Vagina (tissue), 2 donors: ENCODE results near the gene CDKN2AIP. TPM values are rescaled to one million over a fixed set of nuclear protein-coding genes. Genes with fewer than 3 reads are reported as not detected.

Experiments used
- DNase-seq, 2 donors: peaks; one replicate each; pipeline ENCODE4 v3.0.0-alpha.2; 2017; ENCODE audit errors: extremely low spot score in 2 of 2
- H3K27ac ChIP-seq: fragments of 200-600 bp; sonication (generic); one replicate; pipeline ENCODE4 v1.5.1; 2019
- H3K27me3 ChIP-seq: fragments of 200-600 bp; sonication (generic); one replicate; pipeline ENCODE4 v1.5.1; 2019
- H3K36me3 ChIP-seq, 2 donors: fragments of 200-600 bp; sonication (generic); one replicate each; pipeline ENCODE4 v1.5.1; 2017 to 2019
- H3K4me1 ChIP-seq: fragments of 200-600 bp; sonication (generic); one replicate; pipeline ENCODE4 v1.5.1; 2019
- H3K4me3 ChIP-seq, 2 donors: fragments of 200-600 bp; sonication (generic); 1 replicate in 1 of 2; 2 replicates in 1 of 2; pipeline ENCODE4 v1.5.1; 2016 to 2019
- H3K9me3 ChIP-seq: fragments of 200-600 bp; sonication (generic); one replicate; pipeline ENCODE4 v1.5.1; 2019
- POLR2A ChIP-seq, 2 donors: fragments of 450-650 bp; IDR thresholded peaks; one replicate each; pipeline ENCODE4 v1.6.1; 2017; ENCODE audit warnings: antibody characterized with exemption in 2 of 2, mild to moderate bottlenecking in 2 of 2, moderate library complexity in 2 of 2
- POLR2AphosphoS5 ChIP-seq, 2 donors: sonication (generic); formaldehyde crosslinking; IDR thresholded peaks; one replicate each; pipeline ENCODE4 v1.9.0; 2017; ENCODE audit warnings: antibody characterized with exemption in 2 of 2, mild to moderate bottlenecking in 2 of 2, low read depth in 1 of 2; ENCODE audit not compliant: insufficient read depth in 1 of 2
- intact Hi-C: fragments of 100-400 bp; cut with DNase I; formaldehyde crosslinking; loops from one replicate; pipeline ENCODE4 v1.15.1; 2023
- total RNA-seq: library from RNA; depleted of rRNA; stranded (reverse); fragments of >200 nt; gene quantifications from one replicate; pipeline ENCODE4 v1.2.3, GENCODE V29; 2016
- TF ChIP-seq, protein P1 (sequence below), 3 experiments: fragments of 450-650 bp in 2 of 3; fragments of 200-600 bp in 1 of 3; sonication (generic) in 1 of 3; IDR thresholded peaks; one replicate each; pipeline ENCODE4 v1.5.1; 2017 to 2019; ENCODE audit warnings: antibody characterized with exemption in 3 of 3, mild to moderate bottlenecking in 2 of 3, moderate library complexity in 2 of 3

CDKN2AIP gene
- total RNA-seq, 1 donor from 2014 or later = 15.0 TPM

DNA sequence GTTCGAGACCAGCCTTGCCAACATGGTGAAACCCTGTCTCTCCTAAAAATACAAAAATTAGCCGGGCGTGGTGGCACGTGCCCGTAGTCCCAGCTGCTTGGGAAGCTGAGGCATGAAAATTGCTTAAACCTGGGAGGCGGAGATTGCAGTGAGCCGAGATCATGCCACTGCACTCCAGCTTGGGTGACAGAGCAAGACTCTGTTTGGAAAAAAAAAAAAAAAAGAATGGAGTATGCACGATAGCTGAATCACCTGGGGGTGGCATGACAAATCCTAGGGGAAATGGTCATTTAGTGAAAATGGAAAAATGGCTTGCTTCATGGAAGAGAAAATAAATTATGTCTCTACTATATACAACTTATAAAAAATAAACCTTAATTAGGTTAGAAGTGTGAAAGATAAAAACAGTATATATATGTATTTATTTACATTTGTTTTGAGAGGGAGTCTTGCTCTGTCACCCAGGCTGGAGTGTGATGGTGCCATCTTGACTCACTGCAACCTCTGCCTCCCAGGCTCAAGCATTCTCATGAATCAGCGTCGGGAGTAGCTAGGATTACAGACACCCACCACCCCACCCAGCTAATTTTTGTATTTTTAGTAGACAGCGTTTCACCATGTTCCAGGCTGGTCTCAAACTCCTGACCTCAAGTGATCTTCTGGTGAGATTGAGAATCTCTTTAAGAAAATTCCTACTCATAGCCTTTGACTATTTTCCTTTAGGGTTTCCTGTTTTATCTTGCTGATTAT is 41.1 kb downstream of the CDKN2AIP start:
- Histone ChIP-seq H3K4me1 (no peaks in the 10 kb centered on the region), H3K9me3 (no peaks in the 10 kb centered on the region), H3K4me3 (no peak overlapping the region), H3K27me3 (no peaks in the 10 kb centered on the region), H3K36me3 (no peaks in the 10 kb centered on the region), H3K27ac (no peak overlapping the region)
- no peak for DNase-seq
- TF ChIP-seq, protein P1, sequence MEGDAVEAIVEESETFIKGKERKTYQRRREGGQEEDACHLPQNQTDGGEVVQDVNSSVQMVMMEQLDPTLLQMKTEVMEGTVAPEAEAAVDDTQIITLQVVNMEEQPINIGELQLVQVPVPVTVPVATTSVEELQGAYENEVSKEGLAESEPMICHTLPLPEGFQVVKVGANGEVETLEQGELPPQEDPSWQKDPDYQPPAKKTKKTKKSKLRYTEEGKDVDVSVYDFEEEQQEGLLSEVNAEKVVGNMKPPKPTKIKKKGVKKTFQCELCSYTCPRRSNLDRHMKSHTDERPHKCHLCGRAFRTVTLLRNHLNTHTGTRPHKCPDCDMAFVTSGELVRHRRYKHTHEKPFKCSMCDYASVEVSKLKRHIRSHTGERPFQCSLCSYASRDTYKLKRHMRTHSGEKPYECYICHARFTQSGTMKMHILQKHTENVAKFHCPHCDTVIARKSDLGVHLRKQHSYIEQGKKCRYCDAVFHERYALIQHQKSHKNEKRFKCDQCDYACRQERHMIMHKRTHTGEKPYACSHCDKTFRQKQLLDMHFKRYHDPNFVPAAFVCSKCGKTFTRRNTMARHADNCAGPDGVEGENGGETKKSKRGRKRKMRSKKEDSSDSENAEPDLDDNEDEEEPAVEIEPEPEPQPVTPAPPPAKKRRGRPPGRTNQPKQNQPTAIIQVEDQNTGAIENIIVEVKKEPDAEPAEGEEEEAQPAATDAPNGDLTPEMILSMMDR (IDR thresholded peaks at IDR 0.05) = no peak
- TF ChIP-seq POLR2AphosphoS5 (IDR thresholded peaks at IDR 0.05; ENCODE audit: insufficient read depth in 1 of 2, low read depth in 1 of 2) (no peak), POLR2A (IDR thresholded peaks at IDR 0.05) (no peak)
- intact Hi-C loops = no loop called here

- intact Hi-C loops = no loop called here
- Histone ChIP-seq H3K27ac (no peak overlapping the region), H3K27me3 (no peaks in the 10 kb centered on the region), H3K9me3 (no peaks in the 10 kb centered on the region), H3K4me1 (no peaks in the 10 kb centered on the region), H3K4me3 (no peak overlapping the region), H3K36me3 (no peaks in the 10 kb centered on the region)
- TF ChIP-seq, protein P1 (IDR thresholded peaks at IDR 0.05) = no peak
- TF ChIP-seq POLR2AphosphoS5 (IDR thresholded peaks at IDR 0.05; ENCODE audit: insufficient read depth in 1 of 2, low read depth in 1 of 2) (no peak), POLR2A (IDR thresholded peaks at IDR 0.05) (no peak)
- DNase-seq = no peak
Measured at GRCh38 chr4:183492791-183493222, 48.4 kb downstream of the CDKN2AIP start.

DNA sequence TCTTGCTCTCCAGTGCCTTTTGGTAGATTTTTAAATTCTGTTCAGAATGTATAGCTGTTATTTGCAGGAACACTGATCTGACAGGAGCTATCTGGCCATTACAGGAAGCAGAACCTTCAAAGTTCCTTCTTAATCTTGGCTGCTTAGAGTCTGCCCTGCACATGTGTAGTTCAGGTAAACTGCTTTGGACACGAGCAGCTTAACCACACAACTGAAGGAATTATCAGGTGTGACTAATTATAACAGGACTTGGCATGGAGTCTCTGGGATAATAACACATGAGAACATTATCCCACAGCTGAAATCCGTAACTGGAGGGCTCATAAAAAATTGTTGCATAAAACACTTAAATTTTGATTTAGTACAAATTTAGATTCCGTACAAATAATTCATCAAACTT is 48.8 kb downstream of the CDKN2AIP start:
- TF ChIP-seq, protein P1 (IDR thresholded peaks at IDR 0.05) = no peak
- TF ChIP-seq POLR2A (IDR thresholded peaks at IDR 0.05) (no peak), POLR2AphosphoS5 (IDR thresholded peaks at IDR 0.05; ENCODE audit: insufficient read depth in 1 of 2, low read depth in 1 of 2) (no peak)
- H3K27me3 ChIP-seq = no peaks in the 10 kb centered on the region
- H3K36me3 ChIP-seq = no peaks in the 10 kb centered on the region

GRCh38 chr4:183495184-183495583 is 50.7 kb downstream of the CDKN2AIP start:
- Histone ChIP-seq H3K4me1 (no peaks in the 10 kb centered on the region), H3K27me3 (no peaks in the 10 kb centered on the region), H3K36me3 (no peaks in the 10 kb centered on the region), H3K9me3 (no peaks in the 10 kb centered on the region), H3K4me3 (no peak overlapping the region), H3K27ac (no peak overlapping the region)
- intact Hi-C loops = no loop called here
- TF ChIP-seq POLR2A (IDR thresholded peaks at IDR 0.05) = no peak
- TF ChIP-seq POLR2AphosphoS5 (IDR thresholded peaks at IDR 0.05; ENCODE audit: insufficient read depth in 1 of 2, low read depth in 1 of 2) = no peak
- TF ChIP-seq, protein P1 (IDR thresholded peaks at IDR 0.05) = no peak
- no peak for DNase-seq

More for the DNA sequence above, 48.8 kb downstream of the CDKN2AIP start:
- DNase-seq = no peak
- intact Hi-C loops = no loop called here
- Histone ChIP-seq H3K4me3 (no peak overlapping the region), H3K27ac (no peak overlapping the region), H3K9me3 (no peaks in the 10 kb centered on the region), H3K4me1 (no peaks in the 10 kb centered on the region)

Other genes starting within 250 kb of the CDKN2AIP start
- gene CLDN22, start 124.4 kb upstream of the CDKN2AIP start, total RNA-seq = not detected
- not detected for gene CLDN24, start 122.2 kb upstream of the CDKN2AIP start, total RNA-seq
- gene ING2, start 60.4 kb downstream of the CDKN2AIP start, total RNA-seq = 8.1 TPM
- gene RWDD4, start 214.5 kb downstream of the CDKN2AIP start, total RNA-seq = 18.2 TPM
- gene TRAPPC11, start 214.7 kb downstream of the CDKN2AIP start, total RNA-seq = 40.3 TPM